ENCODE measurements around the gene TMSB4X. TPM values are rescaled to one million over a fixed set of nuclear protein-coding genes. Genes with fewer than 3 reads are reported as not detected.
A peak's percentile ranks its signal among the peaks of the same experiment; 100 is the strongest.

TMSB4X gene
- total and polyA plus RNA-seq, 2 of the 4 experiments (the other 2 are of a cell fraction) = 4,648 to 11,116 TPM

DNA sequence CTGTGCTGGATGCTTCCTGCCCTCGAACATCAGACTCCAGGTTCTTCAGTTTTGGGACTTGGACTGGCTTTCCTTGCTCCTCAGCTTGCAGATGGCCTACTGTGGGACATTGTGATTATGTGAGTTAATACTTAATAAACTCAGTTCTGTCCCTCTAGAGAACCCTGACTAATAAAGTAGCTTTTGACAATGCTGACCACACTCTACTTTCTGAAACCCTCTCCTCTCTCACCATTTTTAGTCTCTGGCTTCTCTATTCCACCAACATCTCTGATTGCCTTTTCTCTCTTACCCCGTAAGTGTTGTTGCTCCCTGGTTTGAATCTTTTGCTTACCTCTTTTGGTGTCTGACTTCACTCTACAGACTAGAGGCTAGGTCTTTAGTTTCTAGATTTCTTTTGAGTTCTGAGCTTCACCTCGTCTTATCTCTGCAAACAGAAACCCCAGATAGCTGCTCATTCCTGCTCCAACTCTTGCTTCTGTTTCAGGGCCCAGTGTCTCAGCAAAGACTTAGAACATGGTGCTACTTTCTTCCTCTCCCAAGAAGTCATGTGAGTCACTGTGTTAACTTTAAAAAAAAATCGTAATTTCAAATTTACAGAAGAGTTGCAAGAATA lies 11.4 kb downstream of the TMSB4X start:
- Histone ChIP-seq H3K4me2 (ENCODE audit: low read depth, low read length) (no peak overlapping the region), H2AK5ac (ENCODE audit: low read depth, low read length) (no peak overlapping the region), H4K8ac (ENCODE audit: low read depth in 2 of 2, low read length in 2 of 2) (no peak overlapping the region), H3K23ac (ENCODE audit: low read depth, low read length) (no peak overlapping the region), H2AFZ (replicated peaks; ENCODE audit: low read length, poor library complexity) (no peak overlapping the region), H3K27ac (ENCODE audit: insufficient read depth, low read length) (no peak overlapping the region), H2BK15ac (ENCODE audit: low read depth, low read length) (0 out of 3 replicates have a peak overlapping the region, but pooled peaks have one; percentile 21), H4K5ac (ENCODE audit: low read depth, low read length) (no peak overlapping the region), H3K9ac (ENCODE audit: low read depth, low read length) (no peak overlapping the region), H3K4me1 (ENCODE audit: control insufficient read depth, insufficient read depth, low read length) (no peaks in the 10 kb centered on the region; the same call in 1 of the 2 replicates), H3K18ac (ENCODE audit: low read depth, low read length) (no peak overlapping the region), H3K79me1 (ENCODE audit: low read depth in 1 of 2, low read length in 2 of 2) (no peaks in the 10 kb centered on the region), H4K91ac (ENCODE audit: insufficient read depth, low read depth, low read length) (no peak overlapping the region), H2BK5ac (ENCODE audit: low read depth, low read length, poor library complexity, severe bottlenecking) (no peak overlapping the region), H3K27me3 (ENCODE audit: control insufficient read depth, insufficient read depth, low read length) (no peaks in the 10 kb centered on the region), H2BK120ac (ENCODE audit: low read depth, low read length) (peak overlapping the region; percentile 38; the same call in 1 of the 2 replicates), H3K4ac (ENCODE audit: low read depth, low read length) (no peak overlapping the region), H3K36me3 (ENCODE audit: control insufficient read depth, insufficient read depth, low read length) (no peaks in the 10 kb centered on the region), H3K9me3 (ENCODE audit: control insufficient read depth, insufficient read depth, low read length) (no peaks in the 10 kb centered on the region), H3K56ac (ENCODE audit: extremely low read depth, insufficient read depth, low read length) (no peak overlapping the region), H2AK9ac (replicated peaks; ENCODE audit: low read depth, low read length, poor library complexity) (no peak overlapping the region), H3K4me3 (ENCODE audit: insufficient read depth, low read depth, low read length) (no peak overlapping the region), H4K20me1 (ENCODE audit: insufficient read depth, low read length) (no peaks in the 10 kb centered on the region), H2BK20ac (ENCODE audit: low read depth, low read length) (no peak overlapping the region), H3K14ac (replicated peaks; ENCODE audit: low read depth, low read length) (no peak overlapping the region), H3K9me1 (ENCODE audit: insufficient read depth, low read length) (peaks cover 7% of the 10 kb centered on the region; the same call in 1 of the 2 replicates)
- POLR2A ChIA-PET (ENCODE audit: unreplicated experiment) = no interaction called here
- in situ Hi-C loops (cut with MboI; ENCODE audit: low sequenced_read_pairs) = loop anchor here (10.0 kb wide), 1 partner anchor 389 kb away; no protein-coding TSS in a partner anchor
- intact Hi-C loops (cut with micrococcal nuclease) = no loop called here
- CTCF ChIA-PET = interaction anchor here (0.5 kb wide), 1 partner anchor 468 kb away, joined by 3 read pairs; no protein-coding TSS in a partner anchor
- TF ChIP-seq, protein P1, sequence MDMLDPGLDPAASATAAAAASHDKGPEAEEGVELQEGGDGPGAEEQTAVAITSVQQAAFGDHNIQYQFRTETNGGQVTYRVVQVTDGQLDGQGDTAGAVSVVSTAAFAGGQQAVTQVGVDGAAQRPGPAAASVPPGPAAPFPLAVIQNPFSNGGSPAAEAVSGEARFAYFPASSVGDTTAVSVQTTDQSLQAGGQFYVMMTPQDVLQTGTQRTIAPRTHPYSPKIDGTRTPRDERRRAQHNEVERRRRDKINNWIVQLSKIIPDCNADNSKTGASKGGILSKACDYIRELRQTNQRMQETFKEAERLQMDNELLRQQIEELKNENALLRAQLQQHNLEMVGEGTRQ (IDR thresholded peaks at IDR 0.05; ENCODE audit: low read depth, low read length) = no peak
- TF ChIP-seq RAD21 (IDR thresholded peaks at IDR 0.05; ENCODE audit: low read length) (no peak), BHLHE40 (IDR thresholded peaks at IDR 0.05; ENCODE audit: low read depth, low read length) (no peak), POLR2A (IDR thresholded peaks at IDR 0.05; ENCODE audit: low read depth, low read length) (no peak), SMC3 (IDR thresholded peaks at IDR 0.05; ENCODE audit: low read depth, low read length) (no peak), RCOR1 (IDR thresholded peaks at IDR 0.05; ENCODE audit: insufficient replicate concordance, low read length) (no peak), MXI1 (IDR thresholded peaks at IDR 0.05; ENCODE audit: borderline replicate concordance, low read depth, low read length) (no peak), FOS (IDR thresholded peaks at IDR 0.05; ENCODE audit: low read depth, low read length) (no peak), MAZ (IDR thresholded peaks at IDR 0.05; ENCODE audit: borderline replicate concordance, low read depth, low read length) (no peak)
- no CpG with 5 or more reads among the region's 4 CpGs for WGBS, 2 experiments (ENCODE audit: extremely low coverage in 2 of 2, insufficient read length in 1 of 2)
- no peak for DNase-seq
- ATAC-seq (ENCODE audit: low read depth) = no peak
- dilution Hi-C loops (cut with HindIII; ENCODE audit: low sequenced_read_pairs, unreplicated experiment) = no loop called here
- BruUV-seq (replicated peaks) = no TSS peak
